PC-9 (cell line): ENCODE measurements around the gene GPHN.

Experiments used
- EZH2 ChIP-seq: fragments of 200-600 bp; sonication (generic); IDR thresholded peaks from 2 replicates; pipeline ENCODE4 v1.8.0; 2017; ENCODE audit warnings: antibody characterized with exemption, low read depth
- TF ChIP-seq, protein P1 (sequence below): fragments of 200-600 bp; sonication (generic); conservative IDR thresholded peaks from 2 replicates; pipeline ENCODE4 v1.6.1; 2017; ENCODE audit warnings: mixed run types, antibody characterized with exemption, mild to moderate bottlenecking, moderate library complexity

DNA sequence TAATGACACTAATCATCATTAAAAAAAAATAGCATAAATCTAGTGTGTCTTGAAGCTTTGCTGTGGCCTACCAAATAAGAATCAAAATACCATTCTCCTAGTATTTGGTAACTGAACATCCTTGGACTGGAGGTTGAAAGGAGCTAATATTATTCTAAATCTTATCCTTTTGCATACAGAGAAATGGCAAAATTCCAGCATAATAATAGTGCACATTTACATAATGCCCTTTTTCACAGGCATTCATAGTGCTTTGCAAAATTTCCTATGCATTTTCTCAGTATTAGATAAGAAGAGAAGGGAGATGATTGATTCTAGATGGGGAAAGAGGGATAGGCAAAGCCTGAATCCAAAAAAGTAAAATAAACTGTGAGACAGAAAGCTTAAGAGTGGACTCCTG lies 35.7 kb upstream of the GPHN start:
- TF ChIP-seq, protein P1, sequence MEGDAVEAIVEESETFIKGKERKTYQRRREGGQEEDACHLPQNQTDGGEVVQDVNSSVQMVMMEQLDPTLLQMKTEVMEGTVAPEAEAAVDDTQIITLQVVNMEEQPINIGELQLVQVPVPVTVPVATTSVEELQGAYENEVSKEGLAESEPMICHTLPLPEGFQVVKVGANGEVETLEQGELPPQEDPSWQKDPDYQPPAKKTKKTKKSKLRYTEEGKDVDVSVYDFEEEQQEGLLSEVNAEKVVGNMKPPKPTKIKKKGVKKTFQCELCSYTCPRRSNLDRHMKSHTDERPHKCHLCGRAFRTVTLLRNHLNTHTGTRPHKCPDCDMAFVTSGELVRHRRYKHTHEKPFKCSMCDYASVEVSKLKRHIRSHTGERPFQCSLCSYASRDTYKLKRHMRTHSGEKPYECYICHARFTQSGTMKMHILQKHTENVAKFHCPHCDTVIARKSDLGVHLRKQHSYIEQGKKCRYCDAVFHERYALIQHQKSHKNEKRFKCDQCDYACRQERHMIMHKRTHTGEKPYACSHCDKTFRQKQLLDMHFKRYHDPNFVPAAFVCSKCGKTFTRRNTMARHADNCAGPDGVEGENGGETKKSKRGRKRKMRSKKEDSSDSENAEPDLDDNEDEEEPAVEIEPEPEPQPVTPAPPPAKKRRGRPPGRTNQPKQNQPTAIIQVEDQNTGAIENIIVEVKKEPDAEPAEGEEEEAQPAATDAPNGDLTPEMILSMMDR = no peak
- TF ChIP-seq EZH2 = no peak
